Measurements from ENCODE around the gene RGS11.

DNA sequence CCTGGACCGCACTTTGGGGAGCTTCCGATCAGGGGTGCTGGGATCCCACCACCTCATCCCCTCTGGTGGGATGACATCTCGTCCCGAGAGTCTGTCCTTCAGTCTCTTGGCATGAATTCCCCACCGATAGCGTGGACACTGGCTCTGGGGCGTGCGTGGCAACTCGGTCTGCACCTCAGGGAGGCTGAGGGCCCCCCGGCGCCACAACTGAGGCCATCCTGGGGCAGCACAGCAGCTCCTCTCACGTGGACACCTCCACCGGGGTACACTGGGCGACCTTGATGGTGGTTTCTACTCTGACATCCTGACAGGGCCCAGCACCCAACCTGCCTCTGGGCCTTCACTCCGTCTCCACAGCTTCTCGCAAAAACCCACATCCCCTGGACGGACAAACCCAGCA is 15.8 kb upstream of the RGS11 start:
- TF ChIP-seq POLR2A (IDR thresholded peaks at IDR 0.05; ENCODE audit: low read depth): no peak
- TF ChIP-seq POLR2AphosphoS5 (IDR thresholded peaks at IDR 0.05): no peak
- TF ChIP-seq, protein P1, sequence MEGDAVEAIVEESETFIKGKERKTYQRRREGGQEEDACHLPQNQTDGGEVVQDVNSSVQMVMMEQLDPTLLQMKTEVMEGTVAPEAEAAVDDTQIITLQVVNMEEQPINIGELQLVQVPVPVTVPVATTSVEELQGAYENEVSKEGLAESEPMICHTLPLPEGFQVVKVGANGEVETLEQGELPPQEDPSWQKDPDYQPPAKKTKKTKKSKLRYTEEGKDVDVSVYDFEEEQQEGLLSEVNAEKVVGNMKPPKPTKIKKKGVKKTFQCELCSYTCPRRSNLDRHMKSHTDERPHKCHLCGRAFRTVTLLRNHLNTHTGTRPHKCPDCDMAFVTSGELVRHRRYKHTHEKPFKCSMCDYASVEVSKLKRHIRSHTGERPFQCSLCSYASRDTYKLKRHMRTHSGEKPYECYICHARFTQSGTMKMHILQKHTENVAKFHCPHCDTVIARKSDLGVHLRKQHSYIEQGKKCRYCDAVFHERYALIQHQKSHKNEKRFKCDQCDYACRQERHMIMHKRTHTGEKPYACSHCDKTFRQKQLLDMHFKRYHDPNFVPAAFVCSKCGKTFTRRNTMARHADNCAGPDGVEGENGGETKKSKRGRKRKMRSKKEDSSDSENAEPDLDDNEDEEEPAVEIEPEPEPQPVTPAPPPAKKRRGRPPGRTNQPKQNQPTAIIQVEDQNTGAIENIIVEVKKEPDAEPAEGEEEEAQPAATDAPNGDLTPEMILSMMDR (IDR thresholded peaks at IDR 0.05): no peak
- TF ChIP-seq EP300 (IDR thresholded peaks at IDR 0.05): no peak
